Stomach smooth muscle (tissue), 2 donors: ENCODE results near the gene SPCS1.

ENCODE experiments used
- H3K27ac ChIP-seq: one replicate; pipeline ENCODE4 v1.7.0; 2013; ENCODE audit warnings: mild to moderate bottlenecking, low read length, inconsistent platforms
- H3K27me3 ChIP-seq, 2 donors: one replicate each; pipeline ENCODE4 v1.7.0; 2013; ENCODE audit warnings: low read length in 2 of 2; ENCODE audit not compliant: insufficient read depth in 2 of 2, control insufficient read depth in 1 of 2
- H3K36me3 ChIP-seq, 2 donors: one replicate each; pipeline ENCODE4 v1.7.0; 2013; ENCODE audit warnings: low read length in 2 of 2; ENCODE audit not compliant: control insufficient read depth in 2 of 2, insufficient read depth in 2 of 2
- H3K4me1 ChIP-seq: one replicate; pipeline ENCODE4 v1.7.0; 2013; ENCODE audit warnings: low read length; ENCODE audit not compliant: control insufficient read depth, insufficient read depth
- H3K4me3 ChIP-seq, 2 donors: one replicate each; pipeline ENCODE4 v1.7.0; 2013; ENCODE audit warnings: low read length in 2 of 2
- H3K9ac ChIP-seq, 2 donors: one replicate each; pipeline ENCODE4 v1.7.0; 2013; ENCODE audit warnings: low read length in 2 of 2, mild to moderate bottlenecking in 1 of 2
- H3K9me3 ChIP-seq, 2 donors: one replicate each; pipeline ENCODE4 v1.7.0; 2013; ENCODE audit warnings: low read length in 2 of 2; ENCODE audit not compliant: control insufficient read depth in 2 of 2
- donor health status: healthy.
- donor health status: Pancreatic carcinoma.

The SPCS1 gene

DNA sequence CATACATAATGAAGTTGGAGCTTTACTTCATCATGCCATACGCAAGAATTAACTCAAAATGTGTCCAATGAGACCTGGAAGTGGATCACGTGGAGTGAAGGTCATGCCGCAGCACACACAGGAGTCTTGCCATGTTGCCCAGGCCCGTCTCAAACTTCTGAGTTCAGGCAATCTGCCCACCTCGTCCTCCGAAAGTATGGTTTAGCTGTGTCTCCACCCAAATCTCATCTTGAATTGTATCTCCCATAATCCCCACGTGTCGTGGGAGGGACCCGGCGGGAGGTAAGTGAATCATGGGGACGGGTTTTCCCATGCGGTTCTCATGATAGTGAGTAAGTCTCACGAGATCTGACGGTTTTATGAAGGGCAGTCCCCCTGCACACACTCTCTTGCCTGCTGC lies 25.7 kb downstream of the SPCS1 start:
- Histone ChIP-seq H3K9me3 (no peaks in the 10 kb centered on the region), H3K4me1 (no peaks in the 10 kb centered on the region), H3K36me3 (peaks cover 6 to 21% of the 10 kb centered on the region in 2 donors), H3K27me3 (no peaks in the 10 kb centered on the region), H3K4me3 (no peak overlapping the region), H3K9ac (no peak overlapping the region), H3K27ac (no peak overlapping the region)

DNA sequence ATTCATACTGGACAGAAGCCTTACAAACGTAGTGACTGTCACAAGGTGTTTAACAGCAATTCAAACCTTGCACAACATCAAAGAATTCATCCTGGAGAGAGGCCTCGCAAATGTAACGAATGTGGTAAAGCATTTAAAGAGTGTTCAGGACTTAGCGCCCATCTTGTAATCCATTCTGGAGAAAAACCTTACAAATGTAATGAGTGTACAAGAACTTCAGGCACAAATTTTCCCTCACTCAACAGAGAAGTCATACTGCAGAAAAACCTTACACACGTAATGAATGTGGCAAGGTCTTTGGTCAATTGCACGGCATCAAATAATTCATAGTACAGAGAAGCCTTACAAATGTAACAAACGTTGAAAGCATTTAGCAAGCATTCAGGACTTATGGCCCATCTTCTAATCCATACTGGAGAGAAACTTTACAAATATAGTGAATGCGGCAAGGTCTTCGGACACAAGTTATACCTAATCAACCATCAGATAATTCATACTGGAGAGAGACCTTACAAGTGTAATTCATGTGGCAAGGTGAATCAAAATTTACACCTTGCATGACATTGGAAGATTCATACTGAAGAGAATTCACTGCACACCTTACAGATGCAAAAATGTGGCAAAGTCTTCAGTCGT lies 27.5 kb downstream of the SPCS1 start:
- Histone ChIP-seq H3K27me3 (no peaks in the 10 kb centered on the region), H3K4me1 (no peaks in the 10 kb centered on the region), H3K27ac (no peak overlapping the region), H3K9ac (no peak overlapping the region), H3K4me3 (no peak overlapping the region), H3K36me3 (peaks cover 6 to 21% of the 10 kb centered on the region in 2 donors), H3K9me3 (no peaks in the 10 kb centered on the region)

DNA sequence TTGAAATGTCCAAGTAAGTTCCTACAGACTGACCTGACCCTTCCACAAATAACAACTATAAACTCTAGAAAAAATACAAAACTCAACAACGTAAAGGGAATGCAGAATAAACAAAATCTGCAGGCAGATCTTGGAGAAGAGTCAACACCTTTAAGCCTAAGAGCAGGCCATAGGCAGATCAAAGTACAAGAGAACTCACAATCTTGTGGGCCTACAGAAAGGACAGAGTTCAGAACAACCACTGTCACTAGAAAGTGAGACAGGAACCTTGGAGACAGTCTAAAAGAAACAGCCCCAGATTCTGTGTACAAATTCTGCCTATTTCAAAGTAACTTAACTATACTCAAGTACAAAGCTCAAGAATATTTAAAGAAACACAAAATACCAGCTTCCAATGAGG lies 33.8 kb downstream of the SPCS1 start:
- no peaks in the 10 kb centered on the region for H3K4me1 ChIP-seq
- no peak overlapping the region for H3K27ac ChIP-seq
- no peaks in the 10 kb centered on the region for H3K9me3 ChIP-seq
- H3K27me3 ChIP-seq: no peaks in the 10 kb centered on the region
- no peak overlapping the region for H3K9ac ChIP-seq
- H3K36me3 ChIP-seq: peaks cover 24 to 26% of the 10 kb centered on the region in 2 donors
- no peak overlapping the region for H3K4me3 ChIP-seq

- Histone ChIP-seq H3K36me3 (peaks cover 38 to 39% of the 10 kb centered on the region in 2 donors), H3K27ac (no peak overlapping the region), H3K9me3 (no peaks in the 10 kb centered on the region), H3K9ac (no peak overlapping the region), H3K4me1 (no peaks in the 10 kb centered on the region), H3K4me3 (no peak overlapping the region), H3K27me3 (no peaks in the 10 kb centered on the region)
Observed at GRCh38 chr3:52742418-52743041, 36.6 kb downstream of the SPCS1 start.

GRCh38 chr3:52743152-52743551 lies 37.2 kb downstream of the SPCS1 start:
- Histone ChIP-seq H3K4me3 (no peak overlapping the region), H3K36me3 (peaks cover 39% of the 10 kb centered on the region in 2 donors), H3K4me1 (no peaks in the 10 kb centered on the region), H3K27ac (no peak overlapping the region), H3K27me3 (no peaks in the 10 kb centered on the region), H3K9ac (no peak overlapping the region), H3K9me3 (no peaks in the 10 kb centered on the region)

- no peaks in the 10 kb centered on the region for H3K27me3 ChIP-seq
- no peak overlapping the region for H3K4me3 ChIP-seq
- H3K9me3 ChIP-seq: no peaks in the 10 kb centered on the region
- no peak overlapping the region for H3K9ac ChIP-seq
- peaks cover 44% of the 10 kb centered on the region in 2 donors for H3K36me3 ChIP-seq
- H3K27ac ChIP-seq: no peak overlapping the region
- H3K4me1 ChIP-seq: no peaks in the 10 kb centered on the region
Observed at GRCh38 chr3:52743721-52744120, 37.8 kb downstream of the SPCS1 start.

GRCh38 chr3:52752045-52752660 lies 46.2 kb downstream of the SPCS1 start:
- Histone ChIP-seq H3K9ac (no peak overlapping the region), H3K4me1 (no peaks in the 10 kb centered on the region), H3K27me3 (no peaks in the 10 kb centered on the region), H3K36me3 (peaks cover 36 to 39% of the 10 kb centered on the region in 2 donors), H3K4me3 (no peak overlapping the region), H3K27ac (no peak overlapping the region), H3K9me3 (no peaks in the 10 kb centered on the region)

DNA sequence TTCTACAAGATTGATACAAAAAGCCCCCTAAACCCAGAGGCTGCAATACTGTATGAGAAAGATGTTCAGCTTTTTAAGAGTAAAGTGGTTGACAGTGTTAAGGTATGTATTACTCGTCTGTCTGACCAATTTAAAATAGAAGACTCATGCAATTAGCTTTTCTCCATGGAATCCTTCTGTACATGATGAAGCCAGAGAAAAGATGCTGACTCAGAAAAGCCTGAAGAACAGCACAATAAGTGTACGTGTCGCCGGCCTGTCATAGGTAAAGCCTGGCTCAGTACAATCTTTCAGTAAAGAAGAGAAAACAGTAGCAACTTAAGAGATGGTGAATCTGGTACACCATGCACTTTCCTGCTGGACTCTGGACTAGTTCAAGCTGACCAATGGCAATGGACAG lies 48.5 kb downstream of the SPCS1 start:
- H3K36me3 ChIP-seq: peaks cover 31 to 37% of the 10 kb centered on the region in 2 donors
- no peak overlapping the region for H3K4me3 ChIP-seq
- no peaks in the 10 kb centered on the region for H3K27me3 ChIP-seq
- no peak overlapping the region for H3K9ac ChIP-seq
- no peaks in the 10 kb centered on the region for H3K9me3 ChIP-seq
- H3K4me1 ChIP-seq: no peaks in the 10 kb centered on the region
- H3K27ac ChIP-seq: no peak overlapping the region

DNA sequence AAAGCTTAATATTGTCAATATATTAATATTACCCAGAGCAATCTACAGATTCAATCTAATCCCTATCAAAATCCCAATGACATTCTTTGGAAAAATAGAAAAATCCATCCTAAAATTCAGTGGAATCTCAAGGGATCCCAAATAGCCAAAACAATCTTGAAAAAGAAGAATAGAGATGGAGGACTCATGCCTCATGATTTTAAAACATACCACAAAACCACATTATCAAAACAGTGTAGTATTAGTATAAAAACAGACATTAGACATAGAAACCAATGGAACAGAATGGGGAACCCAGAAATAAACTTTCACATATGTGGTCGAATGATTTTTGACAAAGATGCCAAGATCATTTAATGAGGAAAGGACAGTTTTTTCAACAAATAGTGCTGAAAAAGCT lies 50.2 kb downstream of the SPCS1 start:
- H3K4me1 ChIP-seq: no peaks in the 10 kb centered on the region

More for the DNA sequence above, 50.2 kb downstream of the SPCS1 start:
- Histone ChIP-seq H3K9me3 (no peaks in the 10 kb centered on the region), H3K27ac (no peak overlapping the region), H3K9ac (no peak overlapping the region), H3K36me3 (peaks cover 28 to 41% of the 10 kb centered on the region in 2 donors), H3K27me3 (no peaks in the 10 kb centered on the region), H3K4me3 (no peak overlapping the region)
